ENCODE results near the gene NUP188.
A peak's percentile ranks its signal among the peaks of the same experiment; 100 is the strongest.

The NUP188 gene

DNA sequence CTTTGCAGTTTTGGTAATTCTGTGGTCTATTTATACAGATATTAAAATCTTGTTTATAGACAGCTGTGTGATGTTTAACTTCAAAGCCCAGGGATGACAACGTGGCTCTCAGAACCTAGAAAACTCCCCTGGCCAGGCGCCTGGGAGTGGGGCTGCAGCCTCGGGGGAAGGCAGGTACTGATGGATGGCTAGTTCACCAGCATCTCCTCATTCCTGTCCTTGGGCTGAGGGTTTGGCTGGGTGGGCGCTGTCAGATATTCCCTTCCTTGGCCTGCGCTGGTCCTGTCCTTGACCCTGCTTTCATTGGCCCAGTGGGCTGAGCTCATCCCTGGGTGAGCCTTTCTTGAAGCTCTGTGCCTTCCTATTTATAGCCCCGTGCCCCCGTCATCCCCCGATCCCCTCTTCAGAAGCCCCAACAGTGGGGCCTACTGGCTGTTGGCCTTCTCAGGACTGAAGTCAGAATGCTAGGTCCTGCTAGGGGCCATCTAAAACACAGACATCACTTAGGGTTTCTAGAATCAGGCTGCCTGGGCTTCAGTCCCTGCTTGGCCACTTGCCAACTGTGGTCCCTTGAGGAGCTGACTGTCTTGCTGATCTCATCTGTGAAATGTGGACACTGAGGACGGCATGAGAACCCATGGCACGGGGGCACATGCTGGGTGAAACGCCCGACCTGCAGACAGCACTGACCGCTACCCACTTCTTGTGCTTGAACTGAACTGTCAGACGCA, 59.7 kb downstream of the NUP188 start:
- peaks cover 3 to 83% of the 10 kb centered on the region in 2 experiments; a peak in 2 of 3 replicates for H3K36me3 ChIP-seq (ENCODE audit: control insufficient read depth in 2 of 2, insufficient read depth in 1 of 2, low read length in 2 of 2)
- ChIA-PET POLR2A (interaction anchor here (0.6 to 2.6 kb wide), 2 partner anchors 21 to 407 kb away, joined by 3 to 10 read pairs; partner anchors contain the start of gene SH3GLB2), CTCF (interaction anchor here (0.6 to 3.3 kb wide), 29 partner anchors 9 to 830 kb away, joined by 3 to 31 read pairs (median 4); partner anchors contain the start of genes MIGA2 and SH3GLB2)
- no peak overlapping the region for H3K4me3 ChIP-seq (ENCODE audit: low read depth, low read length)
- TF ChIP-seq ZNF18 (tag by site-specific recombination; IDR thresholded peaks at IDR 0.05) (no peak), SP7 (tag by site-specific recombination; IDR thresholded peaks at IDR 0.05) (peak; percentile 4; the same call in 1 of the 2 replicates), ZBTB48 (tag by site-specific recombination; IDR thresholded peaks at IDR 0.05) (peak; percentile 95), ZBTB17 (tag by site-specific recombination; IDR thresholded peaks at IDR 0.05) (0 out of 2 replicates have a peak, but pooled peaks have one; percentile 6), ZNF660 (tag by site-specific recombination; IDR thresholded peaks at IDR 0.05) (peak; percentile 48; the same call in 1 of the 2 replicates), ZBTB8A (tag by site-specific recombination; IDR thresholded peaks at IDR 0.05) (0 out of 2 replicates have a peak, but pooled peaks have one; percentile 7), ZNF776 (tag by site-specific recombination; IDR thresholded peaks at IDR 0.05; ENCODE audit: borderline replicate concordance) (0 out of 2 replicates have a peak, but pooled peaks have one; percentile 28), ZNF626 (tag by site-specific recombination; IDR thresholded peaks at IDR 0.05) (no peak), ZNF112 (tag by site-specific recombination; IDR thresholded peaks at IDR 0.05) (0 out of 2 replicates have a peak, but pooled peaks have one; percentile 18)
- no peaks in the 10 kb centered on the region for H3K9me3 ChIP-seq (ENCODE audit: control insufficient read depth, insufficient read depth, low read depth, low read length)
- no peaks in the 10 kb centered on the region for H3K4me1 ChIP-seq (ENCODE audit: control insufficient read depth, insufficient read depth, low read length)
- no peak overlapping the region for H3K27ac ChIP-seq (ENCODE audit: extremely low read depth, low read depth, low read length)

GRCh38 chr9:129007766-129008468, 60.4 kb downstream of the NUP188 start:
- CTCF ChIA-PET, result interaction anchor here (0.6 to 3.3 kb wide), 21 partner anchors 10 to 617 kb away, joined by 3 to 31 read pairs (median 4); partner anchors contain the start of genes MIGA2 and SH3GLB2
- Histone ChIP-seq H3K36me3 (ENCODE audit: control insufficient read depth in 2 of 2, insufficient read depth in 1 of 2, low read length in 2 of 2) (peaks cover 3 to 83% of the 10 kb centered on the region in 2 experiments; a peak in 2 of 3 replicates), H3K9me3 (ENCODE audit: control insufficient read depth, insufficient read depth, low read depth, low read length) (no peaks in the 10 kb centered on the region), H3K27ac (ENCODE audit: extremely low read depth, low read depth, low read length) (no peak overlapping the region), H3K4me3 (ENCODE audit: low read depth, low read length) (no peak overlapping the region), H3K4me1 (ENCODE audit: control insufficient read depth, insufficient read depth, low read length) (no peaks in the 10 kb centered on the region)
- TF ChIP-seq ZFP41 (tag by site-specific recombination; IDR thresholded peaks at IDR 0.05; ENCODE audit: borderline replicate concordance), result no peak
- no peak for TF ChIP-seq ZNF514 (tag by site-specific recombination; IDR thresholded peaks at IDR 0.05)
- TF ChIP-seq KLF1 (tag by site-specific recombination; IDR thresholded peaks at IDR 0.05), result peak; percentile 24; the same call in 1 of the 2 replicates
- TF ChIP-seq KLF17 (tag by site-specific recombination; IDR thresholded peaks at IDR 0.05), result 0 out of 2 replicates have a peak, but pooled peaks have one; percentile 17
- TF ChIP-seq PRDM1 (tag by site-specific recombination; IDR thresholded peaks at IDR 0.05), result peak; percentile 86
- POLR2A ChIA-PET, result no interaction called here

DNA sequence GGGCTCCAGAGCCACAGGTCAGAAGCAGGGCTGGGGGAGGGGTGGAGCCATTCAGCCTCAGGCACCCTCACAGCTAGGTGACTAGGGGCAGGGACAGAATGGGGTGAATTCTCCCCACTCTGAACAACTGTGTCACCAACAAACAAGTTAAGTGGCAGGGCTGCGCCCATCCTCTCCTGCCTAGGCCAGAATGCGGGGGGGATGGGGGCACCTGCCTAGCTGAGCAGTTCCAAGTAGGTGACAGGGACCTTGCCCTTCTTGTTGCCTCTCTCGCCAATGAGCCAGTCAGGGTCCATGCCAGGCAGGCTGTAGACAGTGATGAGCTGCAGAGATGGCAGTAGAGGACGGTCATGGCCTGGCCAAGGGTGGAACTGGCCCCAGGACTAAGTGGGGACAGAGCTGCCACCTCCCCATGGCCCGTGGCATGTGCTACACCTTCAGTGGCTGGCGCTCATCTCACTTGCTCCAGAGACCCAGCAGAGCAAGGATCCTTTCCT, 61.0 kb downstream of the NUP188 start:
- Histone ChIP-seq H3K4me1 (ENCODE audit: control insufficient read depth, insufficient read depth, low read length) (no peaks in the 10 kb centered on the region), H3K36me3 (ENCODE audit: control insufficient read depth in 2 of 2, insufficient read depth in 1 of 2, low read length in 2 of 2) (peaks cover 3 to 83% of the 10 kb centered on the region in 2 experiments; a peak in 2 of 3 replicates), H3K9me3 (ENCODE audit: control insufficient read depth, insufficient read depth, low read depth, low read length) (no peaks in the 10 kb centered on the region), H3K4me3 (ENCODE audit: low read depth, low read length) (no peak overlapping the region), H3K27ac (ENCODE audit: extremely low read depth, low read depth, low read length) (no peak overlapping the region)
- CTCF ChIA-PET, result interaction anchor here (0.6 to 3.3 kb wide), 7 partner anchors 12 to 589 kb away, joined by 3 to 20 read pairs (median 9); partner anchors contain the start of genes MIGA2 and SH3GLB2
- POLR2A ChIA-PET, result interaction anchor here (1.5 kb wide), 1 partner anchor 15 kb away, joined by 3 read pairs; no protein-coding TSS in a partner anchor
- TF ChIP-seq ZNF664 (tag by site-specific recombination; IDR thresholded peaks at IDR 0.05), result no peak
- TF ChIP-seq PATZ1 (tag by site-specific recombination; IDR thresholded peaks at IDR 0.05), result 0 out of 2 replicates have a peak, but pooled peaks have one; percentile 12
- TF ChIP-seq ZNF701 (tag by site-specific recombination; IDR thresholded peaks at IDR 0.05), result no peak
- TF ChIP-seq ZNF18 (tag by site-specific recombination; IDR thresholded peaks at IDR 0.05), result no peak

Measured in HEK293 (cell line).